ENCODE data around the gene PHLPP1. TPM values are rescaled to one million over a fixed set of nuclear protein-coding genes. Genes with fewer than 3 reads are reported as not detected.

Gene PHLPP1
- polyA plus RNA-seq, 2 of the 4 experiments (the other 2 are of a cell fraction) = 6.5 to 12.1 TPM

GRCh38 chr18:62725896-62726295 is 10.6 kb downstream of the PHLPP1 start (continued):
- TF ChIP-seq CHD4 (IDR thresholded peaks at IDR 0.05; ENCODE audit: borderline replicate concordance) (no peak), RFX5 (IDR thresholded peaks at IDR 0.05) (no peak)

- Histone ChIP-seq H3K4me3 (no peak overlapping the region), H3K4me1 (peaks cover 18% of the 10 kb centered on the region), H3K9me3 (no peaks in the 10 kb centered on the region), H3K4me2 (no peak overlapping the region), H3K27ac (no peak overlapping the region)
- DNase-seq (ENCODE audit: low read depth in 1 of 2, low spot score in 1 of 2) (no peak), ATAC-seq (no peak), FAIRE-seq (no peak)
- ChIA-PET POLR2A (no interaction called here), CTCF (no interaction called here)
- WGBS (ENCODE audit: missing lambda C conversion rate) = 90% methylated on average over 2 of the region's 2 CpGs
- no peak for TF ChIP-seq NFE2L2 (conservative IDR thresholded peaks at IDR 0.05; ENCODE audit: low read length)
- no peak for TF ChIP-seq GATA3 (IDR thresholded peaks at IDR 0.05; ENCODE audit: borderline replicate concordance)
Observed at GRCh38 chr18:62728254-62728653, 12.9 kb downstream of the PHLPP1 start.

GRCh38 chr18:62729487-62730386 is 14.4 kb downstream of the PHLPP1 start:
- DNase-seq (ENCODE audit: low read depth in 1 of 2, low spot score in 1 of 2) = no peak
- H3K4me1 ChIP-seq = peaks cover 6% of the 10 kb centered on the region; the same call in 1 of the 3 replicates
- TF ChIP-seq BHLHE40 (IDR thresholded peaks at IDR 0.05; ENCODE audit: low read depth, low read length) (no peak), TFCP2L1 (CRISPR knock-in tag; IDR thresholded peaks at IDR 0.05) (no peak), FOSL2 (IDR thresholded peaks at IDR 0.05) (no peak), FOSL2 (CRISPR knock-in tag; IDR thresholded peaks at IDR 0.05) (no peak), HDAC2 (IDR thresholded peaks at IDR 0.05) (no peak), CHD4 (IDR thresholded peaks at IDR 0.05; ENCODE audit: borderline replicate concordance) (no peak), MAX (IDR thresholded peaks at IDR 0.05) (no peak), HOXB13 (CRISPR knock-in tag; IDR thresholded peaks at IDR 0.05; ENCODE audit: low read depth) (no peak), PBX3 (IDR thresholded peaks at IDR 0.05) (no peak), FOSB (CRISPR knock-in tag; IDR thresholded peaks at IDR 0.05) (no peak), E2F6 (IDR thresholded peaks at IDR 0.05; ENCODE audit: borderline replicate concordance, low read depth) (no peak), GATA3 (IDR thresholded peaks at IDR 0.05; ENCODE audit: borderline replicate concordance) (no peak), KDM5A (IDR thresholded peaks at IDR 0.05) (no peak), CHD2 (IDR thresholded peaks at IDR 0.05; ENCODE audit: low read length, partially characterized antibody) (no peak)
- H3K9me3 ChIP-seq = no peaks in the 10 kb centered on the region
- ChIA-PET CTCF (no interaction called here), POLR2A (no interaction called here)
- H3K4me2 ChIP-seq = no peak overlapping the region
- no peak for FAIRE-seq
- H3K4me3 ChIP-seq = no peak overlapping the region
- no peak for ATAC-seq
- WGBS (ENCODE audit: missing lambda C conversion rate) = 91% methylated on average over 13 of the region's 13 CpGs
- H3K27ac ChIP-seq = no peak overlapping the region

- TF ChIP-seq CEBPB (IDR thresholded peaks at IDR 0.05) = no peak
- TF ChIP-seq KDM5A (IDR thresholded peaks at IDR 0.05) = no peak
- TF ChIP-seq FOSL2 (IDR thresholded peaks at IDR 0.05) = no peak
- TF ChIP-seq FOSL2 (CRISPR knock-in tag; IDR thresholded peaks at IDR 0.05) = no peak
- no peak for TF ChIP-seq ZNF302 (CRISPR knock-in tag; IDR thresholded peaks at IDR 0.05)
- TF ChIP-seq ESRRA (IDR thresholded peaks at IDR 0.05; ENCODE audit: borderline replicate concordance, low read length) = no peak
- TF ChIP-seq BHLHE40 (IDR thresholded peaks at IDR 0.05; ENCODE audit: low read depth, low read length) = no peak
- TF ChIP-seq HES2 (IDR thresholded peaks at IDR 0.05) = no peak
- no peak for TF ChIP-seq USF2 (IDR thresholded peaks at IDR 0.05)
- no peak for TF ChIP-seq RFX5 (IDR thresholded peaks at IDR 0.05)
- TF ChIP-seq HDAC2 (IDR thresholded peaks at IDR 0.05) = no peak
- no peak for TF ChIP-seq RARB (CRISPR knock-in tag; IDR thresholded peaks at IDR 0.05)
- TF ChIP-seq EP300 (IDR thresholded peaks at IDR 0.05) = no peak
- TF ChIP-seq PBX3 (IDR thresholded peaks at IDR 0.05) = no peak
- no peak for TF ChIP-seq RCOR1 (IDR thresholded peaks at IDR 0.05; ENCODE audit: low read depth, low read length)
- TF ChIP-seq POLR2A (IDR thresholded peaks at IDR 0.05; ENCODE audit: low read length) = no peak
- DNase-seq (ENCODE audit: low read depth in 1 of 2, low spot score in 1 of 2) (no peak), ATAC-seq (no peak), FAIRE-seq (no peak)
- Histone ChIP-seq H3K4me1 (peaks cover 3% of the 10 kb centered on the region; the same call in 1 of the 3 replicates), H3K4me2 (no peak overlapping the region), H3K27ac (no peak overlapping the region), H3K9me3 (no peaks in the 10 kb centered on the region), H3K4me3 (no peak overlapping the region)
- ChIA-PET CTCF (interaction anchor here (0.9 kb wide), 1 partner anchor 11 kb away, joined by 3 read pairs; no protein-coding TSS in a partner anchor), POLR2A (no interaction called here)
- 74% methylated on average over 3 of the region's 3 CpGs for WGBS (ENCODE audit: missing lambda C conversion rate)
Observed at GRCh38 chr18:62730941-62731340, 15.6 kb downstream of the PHLPP1 start.
